HG03097 (cell line): ENCODE data around the gene OMP.

ENCODE experiments used
- ATAC-seq: cut with Tn5 transposase; IDR thresholded peaks from one replicate; pipeline ENCODE4 v1.9.1; 2021; ENCODE audit not compliant: unreplicated experiment, low FRiP score

The OMP gene

GRCh38 chr11:77136074-77136473 is 33.4 kb downstream of the OMP start:
- no peak for ATAC-seq

- ATAC-seq, result no peak
Measured at GRCh38 chr11:77136784-77137420, 34.3 kb downstream of the OMP start.

DNA sequence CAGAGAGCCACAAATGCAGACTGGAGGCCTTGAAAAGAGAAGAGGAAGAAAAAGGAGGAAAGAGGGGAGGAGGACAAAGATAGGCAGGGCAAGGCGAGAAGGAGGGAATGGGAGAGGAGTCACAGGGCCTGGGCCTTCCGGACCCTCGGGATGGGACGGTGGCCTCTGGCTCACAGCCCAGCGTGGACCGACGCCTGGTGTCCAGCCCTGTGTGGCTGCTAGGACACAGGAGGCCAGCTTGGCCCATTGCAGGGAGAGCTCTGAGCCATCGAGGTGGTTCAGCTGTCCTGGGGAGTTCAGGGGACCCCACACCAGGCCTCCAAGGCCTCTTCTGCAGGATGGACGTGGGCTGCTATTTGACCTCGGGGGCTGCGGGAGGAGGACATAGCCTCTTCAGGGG is 34.8 kb downstream of the OMP start:
- ATAC-seq, result no peak

- no peak for ATAC-seq
Measured at GRCh38 chr11:77138106-77138649, 35.5 kb downstream of the OMP start.

DNA sequence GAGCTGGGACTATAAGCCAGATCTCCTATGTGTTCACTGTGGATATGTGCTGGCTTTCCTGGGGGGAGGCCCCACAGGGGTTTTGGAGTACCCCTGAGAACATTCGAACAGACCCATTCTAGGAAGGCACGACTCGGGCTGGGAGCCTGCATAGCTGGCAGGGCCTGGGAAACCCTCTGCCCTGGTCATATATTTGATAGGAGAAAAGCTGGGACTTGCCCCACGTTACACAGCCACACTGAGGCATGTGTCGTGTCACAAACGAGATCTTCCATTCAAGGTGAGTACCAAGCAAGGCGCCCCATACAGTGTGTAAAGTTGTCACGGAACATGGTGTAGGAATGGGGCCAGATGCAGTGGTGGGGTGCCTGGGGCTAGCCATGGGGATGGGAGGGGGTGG is 36.6 kb downstream of the OMP start:
- ATAC-seq, result no peak

GRCh38 chr11:77140231-77140851 is 37.7 kb downstream of the OMP start:
- no peak for ATAC-seq

GRCh38 chr11:77141034-77141433 is 38.4 kb downstream of the OMP start:
- no peak for ATAC-seq

- no peak for ATAC-seq
Measured at GRCh38 chr11:77141475-77141874, 38.8 kb downstream of the OMP start.

DNA sequence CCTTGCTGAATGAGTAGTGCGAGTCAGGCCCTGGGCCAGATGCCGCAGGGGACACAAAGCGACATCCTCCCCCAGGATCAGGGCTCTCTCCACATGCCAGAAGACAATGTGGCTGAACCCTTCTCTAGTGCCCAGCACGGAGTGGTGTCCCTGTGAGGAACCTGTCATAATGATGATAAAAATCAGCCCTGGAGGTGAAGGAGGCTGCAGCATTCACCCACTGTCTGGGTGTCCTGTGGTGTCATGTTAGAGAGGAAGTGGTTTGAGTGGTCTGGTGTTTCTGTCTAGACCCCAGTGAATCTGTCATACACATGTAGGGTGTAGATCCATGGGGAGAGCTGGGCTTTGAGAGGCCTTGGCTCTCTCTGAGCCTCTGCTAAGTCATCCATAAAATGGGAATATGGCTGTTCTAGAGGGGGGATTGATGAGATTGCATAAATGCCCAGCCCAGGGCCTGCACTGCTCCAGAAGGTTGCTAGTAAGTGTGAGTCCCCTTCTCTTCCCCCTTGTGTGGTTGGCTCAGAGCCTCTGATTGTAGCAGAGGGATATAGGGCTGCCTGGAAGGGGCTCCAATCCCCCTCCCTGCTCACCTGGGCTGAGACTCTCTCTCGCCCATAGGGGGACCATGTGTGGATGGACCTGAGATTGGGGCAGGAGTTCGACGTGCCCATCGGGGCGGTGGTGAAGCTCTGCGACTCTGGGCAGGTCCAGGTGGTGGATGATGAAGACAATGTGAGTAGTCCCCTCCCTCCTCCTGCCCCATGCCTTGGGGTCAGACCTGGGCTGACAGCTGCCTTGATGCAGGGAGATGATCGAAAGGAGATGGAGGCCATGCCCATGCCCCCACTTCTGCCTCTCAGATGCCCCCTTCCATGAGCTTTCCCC is 39.7 kb downstream of the OMP start:
- no peak for ATAC-seq

DNA sequence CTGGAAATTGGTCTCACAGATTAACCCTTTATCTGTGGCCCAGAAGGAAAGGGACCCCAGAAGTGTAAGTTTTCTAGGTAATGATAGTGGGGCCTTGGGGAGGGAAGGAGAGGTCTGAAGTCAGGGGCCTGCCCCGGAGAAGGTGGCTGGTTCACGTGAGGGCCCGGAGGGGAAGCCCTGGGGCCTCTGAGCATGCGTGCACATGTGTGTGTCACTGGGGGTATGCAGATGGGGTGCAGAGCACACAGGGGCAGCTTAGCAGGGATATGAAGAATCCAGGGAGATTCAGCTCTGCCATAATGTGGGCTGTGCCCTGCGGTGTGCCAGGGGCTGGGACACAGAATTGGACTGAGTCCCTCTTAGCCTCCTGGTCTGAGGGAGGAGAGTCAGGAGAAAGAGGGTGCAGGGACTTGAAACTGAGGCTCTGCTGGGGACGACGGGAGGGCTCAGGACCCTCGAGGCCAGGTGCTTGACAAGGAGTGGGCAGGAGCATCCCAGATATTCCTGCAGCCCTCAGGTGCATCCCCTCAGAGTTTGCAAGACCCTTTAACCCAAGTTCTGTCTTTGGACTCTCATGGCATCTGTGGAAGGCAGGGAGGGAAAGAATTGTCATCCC is 40.9 kb downstream of the OMP start:
- no peak for ATAC-seq

DNA sequence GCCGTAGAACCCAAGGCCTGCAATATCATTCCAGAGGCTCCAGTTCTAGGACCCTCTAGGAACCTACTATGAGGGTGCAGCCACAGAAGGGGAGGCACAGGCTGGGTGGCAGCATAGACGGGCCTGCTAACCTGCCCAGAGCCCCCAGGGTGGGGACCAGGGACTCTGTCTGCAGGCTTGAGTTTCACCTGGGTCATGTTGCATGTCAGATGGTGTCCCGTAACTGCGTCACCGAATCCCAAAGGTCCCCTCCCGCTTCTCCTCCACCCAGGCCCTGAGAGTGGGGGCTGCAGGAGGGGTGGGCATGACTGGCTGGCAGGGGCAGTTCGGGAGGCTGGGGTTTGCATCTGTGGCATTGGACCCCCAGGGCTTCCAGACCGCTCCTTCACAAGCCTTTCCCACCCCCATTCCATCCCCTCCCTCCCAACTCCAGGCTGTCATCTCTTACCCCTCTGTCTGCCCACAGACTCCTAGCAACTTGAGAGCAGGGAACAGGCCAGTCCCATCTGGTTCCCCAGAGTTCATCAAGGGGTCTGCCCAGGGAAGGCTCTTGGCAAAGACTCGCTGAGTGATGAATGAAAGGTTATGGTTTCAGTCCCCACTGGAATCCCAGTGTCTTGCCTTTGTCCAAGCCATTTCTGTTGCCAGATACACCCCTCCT is 41.7 kb downstream of the OMP start:
- no peak for ATAC-seq

GRCh38 chr11:77144857-77145428 is 42.3 kb downstream of the OMP start:
- ATAC-seq, result no peak

DNA sequence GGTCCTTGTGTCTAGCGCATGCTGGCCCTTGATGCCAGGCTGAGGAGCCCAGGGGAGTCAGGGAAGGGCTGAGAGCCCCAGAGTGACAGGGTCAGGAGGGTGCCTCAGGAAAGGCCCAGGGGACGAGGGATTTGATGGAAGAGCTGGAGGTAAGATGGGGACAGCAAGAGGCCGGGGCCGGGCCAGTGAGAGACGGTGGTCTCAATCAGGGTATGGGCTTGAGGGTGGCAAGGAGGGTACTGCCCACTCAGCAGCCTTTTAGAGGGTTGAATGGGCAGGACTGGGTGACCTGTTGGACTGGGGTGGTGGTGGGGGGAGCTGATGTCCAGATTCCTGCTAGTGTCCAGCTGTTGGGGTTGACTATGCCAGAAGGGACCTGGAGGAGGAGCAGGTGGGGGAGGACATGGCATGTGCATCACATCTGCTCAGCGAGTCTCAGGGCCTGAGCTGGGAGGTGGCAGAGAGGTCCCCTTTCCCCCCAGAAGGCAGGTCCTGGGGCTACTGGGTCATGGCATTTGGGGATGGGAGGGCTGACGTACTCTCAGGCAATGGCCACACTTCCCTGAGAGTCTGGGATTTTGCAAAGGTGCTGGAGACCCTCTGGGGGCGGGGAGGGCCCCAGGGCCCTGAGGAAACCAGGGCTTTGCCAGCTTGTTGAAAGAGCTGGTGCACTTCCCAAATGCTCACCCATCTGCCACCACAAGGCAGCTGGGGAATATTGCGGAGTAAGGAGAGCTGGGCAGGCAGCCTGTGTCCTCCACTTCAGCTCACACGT is 43.8 kb downstream of the OMP start:
- no peak for ATAC-seq

DNA sequence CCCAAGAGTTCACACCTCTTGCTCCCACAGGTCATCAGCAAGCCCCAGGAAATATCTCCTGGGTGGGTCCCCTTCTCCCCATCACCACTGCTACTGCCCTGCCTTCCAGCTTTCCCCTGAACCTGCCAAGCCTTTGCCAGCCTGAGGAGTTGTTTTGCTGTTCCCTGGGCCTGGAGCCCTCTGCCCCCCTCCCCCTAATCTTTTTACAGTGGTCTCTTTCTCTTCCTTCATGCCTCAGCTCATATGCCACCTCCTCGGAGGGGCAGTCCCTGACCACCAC is 44.3 kb downstream of the OMP start:
- no peak for ATAC-seq

- no peak for ATAC-seq
Measured at GRCh38 chr11:77147668-77148321, 45.2 kb downstream of the OMP start.

DNA sequence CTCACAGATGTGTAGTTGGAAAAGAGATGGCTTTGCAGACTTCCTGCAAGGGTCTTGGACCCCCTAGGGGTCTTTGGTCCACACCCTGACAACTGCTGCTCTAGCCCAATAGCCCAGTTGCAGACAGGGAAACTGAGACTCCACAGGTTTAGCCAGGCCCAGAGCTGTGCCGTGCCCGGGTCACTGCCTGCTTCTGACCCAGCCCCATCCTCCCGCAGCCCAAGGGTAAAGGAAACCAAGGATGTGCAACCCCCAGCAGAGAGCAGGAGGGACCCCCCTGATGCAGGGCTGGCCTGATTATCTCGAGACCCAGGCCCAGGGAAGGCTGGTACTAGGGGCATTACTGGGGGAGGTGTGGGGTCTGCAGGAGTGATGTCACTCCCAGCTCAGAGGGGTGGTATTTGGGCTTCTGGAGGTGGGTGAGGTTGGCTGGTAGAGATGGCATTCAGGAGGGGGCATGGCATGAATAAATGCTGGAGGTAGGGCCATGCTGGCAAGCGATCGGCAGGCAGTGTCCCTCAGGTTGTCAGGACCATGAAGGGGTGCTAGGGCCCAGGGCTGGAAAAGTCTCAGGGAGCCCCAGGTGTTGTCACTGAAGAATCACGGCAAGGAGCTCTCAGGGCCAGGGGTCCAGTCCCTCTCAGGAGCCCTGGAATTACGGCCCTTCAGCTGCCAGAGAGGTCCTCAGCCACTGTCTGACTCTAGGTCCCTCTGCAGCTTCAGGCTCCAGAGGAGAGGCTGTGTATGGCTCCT is 46.5 kb downstream of the OMP start:
- ATAC-seq, result no peak

- no peak for ATAC-seq
Measured at GRCh38 chr11:77149716-77150392, 47.2 kb downstream of the OMP start.

GRCh38 chr11:77150836-77151235 is 48.2 kb downstream of the OMP start:
- no peak for ATAC-seq
